SK-N-SH treated with all-trans-retinoic acid at 6 μM for 48 hours (cell line): ENCODE measurements around the gene UBA7.

Experiments used
- ATAC-seq: fragments of 200-7000 bp; cut with Tn5 transposase; 3 replicates; pipeline ENCODE4 v1.9.1; 2020; ENCODE audit warnings: mild to moderate bottlenecking, moderate library complexity
- BACH2 ChIP-seq: fragments of 250-450 bp; sonication (Bioruptor Pico); IDR thresholded peaks from 2 replicates; pipeline ENCODE4 v1.9.0; 2021; ENCODE audit warnings: mild to moderate bottlenecking, borderline replicate concordance
- CREB5 ChIP-seq: fragments of 250-450 bp; sonication (Bioruptor Pico); IDR thresholded peaks from 2 replicates; pipeline ENCODE4 v1.5.1; 2020; ENCODE audit warnings: low read depth, mild to moderate bottlenecking, moderate library complexity
- CSDC2 ChIP-seq: fragments of 250-450 bp; sonication (Bioruptor Pico); IDR thresholded peaks from 2 replicates; pipeline ENCODE4 v1.5.0; 2020; ENCODE audit warnings: mild to moderate bottlenecking, moderate library complexity
- CSRNP3 ChIP-seq: fragments of 250-450 bp; sonication (Bioruptor Pico); IDR thresholded peaks from 2 replicates; pipeline ENCODE4 v1.5.1; 2021; ENCODE audit warnings: mild to moderate bottlenecking, moderate library complexity
- ESRRG ChIP-seq: fragments of 250-450 bp; sonication (Bioruptor Pico); IDR thresholded peaks from 2 replicates; pipeline ENCODE4 v1.6.1; 2021; ENCODE audit warnings: mild to moderate bottlenecking
- GLIS3 ChIP-seq: fragments of 250-450 bp; sonication (Bioruptor Pico); IDR thresholded peaks from 2 replicates; pipeline ENCODE4 v1.5.0; 2020; ENCODE audit warnings: mild to moderate bottlenecking, moderate library complexity
- OSR1 ChIP-seq: fragments of 250-450 bp; sonication (Bioruptor Pico); IDR thresholded peaks from 2 replicates; pipeline ENCODE4 v1.8.0; 2022; ENCODE audit warnings: moderate library complexity, mild to moderate bottlenecking, inconsistent platforms
- PATZ1 ChIP-seq: fragments of 250-450 bp; sonication (Bioruptor Pico); IDR thresholded peaks from 2 replicates; pipeline ENCODE4 v1.8.0; 2020; ENCODE audit warnings: mild to moderate bottlenecking, moderate library complexity, borderline replicate concordance
- POU6F1 ChIP-seq: fragments of 250-450 bp; sonication (Bioruptor Pico); IDR thresholded peaks from 2 replicates; pipeline ENCODE4 v1.8.0; 2021; ENCODE audit warnings: low read depth, mild to moderate bottlenecking, moderate library complexity, borderline replicate concordance
- PPARA ChIP-seq: fragments of 250-450 bp; sonication (Bioruptor Pico); IDR thresholded peaks from 2 replicates; pipeline ENCODE4 v1.5.0; 2020; ENCODE audit warnings: mild to moderate bottlenecking, borderline replicate concordance
- RARB ChIP-seq: fragments of 250-450 bp; sonication (Bioruptor Pico); IDR thresholded peaks from 2 replicates; pipeline ENCODE4 v1.8.0; 2021; ENCODE audit warnings: mild to moderate bottlenecking, moderate library complexity
- SNAI2 ChIP-seq: fragments of 250-450 bp; sonication (Bioruptor Pico); IDR thresholded peaks from 2 replicates; pipeline ENCODE4 v1.5.0; 2020; ENCODE audit warnings: mild to moderate bottlenecking, moderate library complexity
- TCF4 ChIP-seq: fragments of 250-450 bp; sonication (Bioruptor Pico); IDR thresholded peaks from 2 replicates; pipeline ENCODE4 v1.8.0; 2021; ENCODE audit warnings: mild to moderate bottlenecking, moderate library complexity, borderline replicate concordance
- TSHZ2 ChIP-seq: fragments of 250-450 bp; sonication (Bioruptor Pico); IDR thresholded peaks from 2 replicates; pipeline ENCODE4 v1.5.0; 2020; ENCODE audit warnings: mild to moderate bottlenecking, moderate library complexity
- ZC3H10 ChIP-seq: fragments of 250-450 bp; sonication (Bioruptor Pico); IDR thresholded peaks from 2 replicates; pipeline ENCODE4 v1.5.1; 2021; ENCODE audit warnings: mild to moderate bottlenecking, moderate library complexity
- ZFP3 ChIP-seq: fragments of 250-450 bp; sonication (Bioruptor Pico); IDR thresholded peaks from 2 replicates; pipeline ENCODE4 v1.5.0; 2020; ENCODE audit warnings: mild to moderate bottlenecking, moderate library complexity
- ZFP30 ChIP-seq: fragments of 450-650 bp; formaldehyde crosslinking; IDR thresholded peaks from 2 replicates; pipeline ENCODE4 v1.5.0; 2022; ENCODE audit warnings: mild to moderate bottlenecking, moderate library complexity
- ZNF565 ChIP-seq: fragments of 450-650 bp; formaldehyde crosslinking; conservative IDR thresholded peaks from 2 replicates; pipeline ENCODE4 v1.5.0; 2020; ENCODE audit warnings: low read depth, mild to moderate bottlenecking, moderate library complexity
- ZNF70 ChIP-seq: fragments of 450-650 bp; formaldehyde crosslinking; IDR thresholded peaks from 2 replicates; pipeline ENCODE4 v1.5.0; 2020; ENCODE audit warnings: mild to moderate bottlenecking, moderate library complexity
- ZNF8 ChIP-seq: fragments of 450-650 bp; formaldehyde crosslinking; IDR thresholded peaks from 2 replicates; pipeline ENCODE4 v1.5.0; 2020; ENCODE audit warnings: mild to moderate bottlenecking, moderate library complexity

Gene UBA7

GRCh38 chr3:49788056-49788455 is 25.7 kb downstream of the UBA7 start (continued):
- TF ChIP-seq BACH2 = no peak

GRCh38 chr3:49787536-49787935 is 26.2 kb downstream of the UBA7 start:
- no peak for TF ChIP-seq PPARA (CRISPR knock-in tag)
- TF ChIP-seq ZNF8 = no peak
- TF ChIP-seq CSDC2 (CRISPR knock-in tag) = no peak
- TF ChIP-seq ZFP3 = no peak
- no peak for TF ChIP-seq ZC3H10 (CRISPR knock-in tag)
- no peak for TF ChIP-seq BACH2
- TF ChIP-seq TCF4 = no peak
- TF ChIP-seq ZNF70 (CRISPR knock-in tag) = no peak
- no peak for TF ChIP-seq PATZ1
- no peak for TF ChIP-seq CSRNP3 (CRISPR knock-in tag)
- no peak for TF ChIP-seq ZFP30
- no peak for TF ChIP-seq GLIS3 (CRISPR knock-in tag)
- no peak for TF ChIP-seq TSHZ2 (CRISPR knock-in tag)
- TF ChIP-seq OSR1 (CRISPR knock-in tag) = no peak
- ATAC-seq = no peak

GRCh38 chr3:49787182-49787464 is 26.6 kb downstream of the UBA7 start:
- TF ChIP-seq PPARA (CRISPR knock-in tag) (no peak), CREB5 (CRISPR knock-in tag) (no peak), RARB (CRISPR knock-in tag) (no peak), POU6F1 (CRISPR knock-in tag) (no peak), ZFP30 (no peak), ZNF8 (no peak), SNAI2 (CRISPR knock-in tag) (no peak)

GRCh38 chr3:49786357-49787181 is 27.2 kb downstream of the UBA7 start, which contains the start of gene IP6K1:
IP6K1 (minus strand) TSS chr3:49786542; CDS start chr3:49748040, 38,502 bp downstream.
- peak; percentile 99 for ATAC-seq
- no peak for TF ChIP-seq ZFP30
- TF ChIP-seq GLIS3 (CRISPR knock-in tag) = peak; percentile 86
- peak; percentile 77; the same call in 1 of the 2 replicates for TF ChIP-seq ZFP3
- peak; percentile 78; the same call in 1 of the 2 replicates for TF ChIP-seq TSHZ2 (CRISPR knock-in tag)
- no peak for TF ChIP-seq ZNF70 (CRISPR knock-in tag)
- 0 out of 2 replicates have a peak, but pooled peaks have one; percentile 82 for TF ChIP-seq CSDC2 (CRISPR knock-in tag)
- no peak for TF ChIP-seq CSRNP3 (CRISPR knock-in tag)
- peak; percentile 64; the same call in 1 of the 2 replicates for TF ChIP-seq ZNF565 (CRISPR knock-in tag)
- TF ChIP-seq ESRRG (CRISPR knock-in tag) = no peak

More at GRCh38 chr3:49787182-49787464, 26.6 kb downstream of the UBA7 start:
- no peak for ATAC-seq
